COLO829 (cell line): ENCODE results near the gene ATXN1L.
"Not testable (repeated sequence)": the region's sequence is repeated elsewhere in the genome, so short reads cannot be mapped to it uniquely, and the experiment has no call there.

ENCODE experiments used
- DNase-seq: peaks from one replicate; pipeline ENCODE4 v3.0.0; 2012; ENCODE audit warnings: low spot score

The ATXN1L gene

GRCh38 chr16:71845639-71846430 is at the start of gene ATXN1L:
Gene ATXN1L (plus strand): TSS chr16:71845976. CDS start chr16:71849741, 3,765 bp downstream.
- peak; percentile 88 for DNase-seq

GRCh38 chr16:71796501-71797097 is 49.2 kb upstream of the ATXN1L start:
- DNase-seq: no peak

- no peak for DNase-seq
These were observed 42.5 kb upstream of the ATXN1L start for GRCh38 chr16:71803305-71803690.

GRCh38 chr16:71807905-71808592 is 37.7 kb upstream of the ATXN1L start:
- no peak for DNase-seq

- DNase-seq: peak; percentile 92
These were observed 37.0 kb upstream of the ATXN1L start, which contains the start of gene AP1G1 for GRCh38 chr16:71808593-71809459. Gene AP1G1 (minus strand): TSS chr16:71808834. CDS start chr16:71789479, 19,355 bp downstream.

GRCh38 chr16:71810155-71810530 is 35.6 kb upstream of the ATXN1L start:
- DNase-seq: not testable (repeated sequence)

- no peak for DNase-seq
These were observed 34.4 kb upstream of the ATXN1L start for GRCh38 chr16:71811261-71811803.

GRCh38 chr16:71817155-71817500 is 28.6 kb upstream of the ATXN1L start:
- not testable (repeated sequence) for DNase-seq

- DNase-seq: no peak
These were observed 19.2 kb upstream of the ATXN1L start for GRCh38 chr16:71826533-71827017.

GRCh38 chr16:71830359-71830758 is 15.4 kb upstream of the ATXN1L start:
- no peak for DNase-seq

- DNase-seq: not testable (repeated sequence)
These were observed 14.1 kb upstream of the ATXN1L start for GRCh38 chr16:71831698-71832097.

GRCh38 chr16:71832112-71832511 is 13.7 kb upstream of the ATXN1L start:
- DNase-seq: not testable (repeated sequence)

- no peak for DNase-seq
These were observed 11.5 kb upstream of the ATXN1L start for GRCh38 chr16:71834291-71834690.

GRCh38 chr16:71837150-71837549 is 8.6 kb upstream of the ATXN1L start:
- no peak for DNase-seq

- DNase-seq: no peak
These were observed 5.7 kb upstream of the ATXN1L start for GRCh38 chr16:71840052-71840451.

GRCh38 chr16:71843572-71843971 is 2.2 kb upstream of the ATXN1L start:
- no peak for DNase-seq

- DNase-seq: no peak
These were observed 655 bp downstream of the ATXN1L start for GRCh38 chr16:71846431-71846830.

- no peak for DNase-seq
These were observed 1.3 kb downstream of the ATXN1L start for GRCh38 chr16:71847096-71847495.

- no peak for DNase-seq
These were observed 2.8 kb downstream of the ATXN1L start for GRCh38 chr16:71848622-71849021.

- DNase-seq: no peak
These were observed 6.0 kb downstream of the ATXN1L start for GRCh38 chr16:71851746-71852145.

- DNase-seq: no peak
These were observed 6.4 kb downstream of the ATXN1L start for GRCh38 chr16:71852158-71852557.

GRCh38 chr16:71852561-71852960 is 6.8 kb downstream of the ATXN1L start:
- no peak for DNase-seq
